Measurements from ENCODE around the gene SGPP2.

SGPP2 gene

DNA sequence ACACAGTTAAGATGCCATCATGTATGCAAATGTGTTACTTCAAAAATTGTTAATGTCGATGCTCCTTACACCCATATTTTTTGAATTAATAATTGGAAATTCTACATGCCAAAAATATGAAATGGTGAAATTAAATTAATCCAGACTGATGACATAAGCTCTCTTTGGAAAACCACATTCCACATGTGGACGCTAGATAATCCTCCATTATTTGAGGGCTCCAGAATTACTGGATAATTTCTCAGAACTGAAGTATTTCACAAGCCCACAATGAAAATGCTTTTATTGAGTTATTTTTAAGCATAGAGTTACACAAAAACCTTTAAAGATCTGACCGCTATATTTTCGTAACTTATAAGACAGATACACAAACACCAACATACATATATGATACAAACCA is 183.7 kb downstream of the SGPP2 start:
- H3K27ac ChIP-seq, result no peak overlapping the region
- TF ChIP-seq, protein P1, sequence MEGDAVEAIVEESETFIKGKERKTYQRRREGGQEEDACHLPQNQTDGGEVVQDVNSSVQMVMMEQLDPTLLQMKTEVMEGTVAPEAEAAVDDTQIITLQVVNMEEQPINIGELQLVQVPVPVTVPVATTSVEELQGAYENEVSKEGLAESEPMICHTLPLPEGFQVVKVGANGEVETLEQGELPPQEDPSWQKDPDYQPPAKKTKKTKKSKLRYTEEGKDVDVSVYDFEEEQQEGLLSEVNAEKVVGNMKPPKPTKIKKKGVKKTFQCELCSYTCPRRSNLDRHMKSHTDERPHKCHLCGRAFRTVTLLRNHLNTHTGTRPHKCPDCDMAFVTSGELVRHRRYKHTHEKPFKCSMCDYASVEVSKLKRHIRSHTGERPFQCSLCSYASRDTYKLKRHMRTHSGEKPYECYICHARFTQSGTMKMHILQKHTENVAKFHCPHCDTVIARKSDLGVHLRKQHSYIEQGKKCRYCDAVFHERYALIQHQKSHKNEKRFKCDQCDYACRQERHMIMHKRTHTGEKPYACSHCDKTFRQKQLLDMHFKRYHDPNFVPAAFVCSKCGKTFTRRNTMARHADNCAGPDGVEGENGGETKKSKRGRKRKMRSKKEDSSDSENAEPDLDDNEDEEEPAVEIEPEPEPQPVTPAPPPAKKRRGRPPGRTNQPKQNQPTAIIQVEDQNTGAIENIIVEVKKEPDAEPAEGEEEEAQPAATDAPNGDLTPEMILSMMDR (conservative IDR thresholded peaks at IDR 0.05), result no peak

DNA sequence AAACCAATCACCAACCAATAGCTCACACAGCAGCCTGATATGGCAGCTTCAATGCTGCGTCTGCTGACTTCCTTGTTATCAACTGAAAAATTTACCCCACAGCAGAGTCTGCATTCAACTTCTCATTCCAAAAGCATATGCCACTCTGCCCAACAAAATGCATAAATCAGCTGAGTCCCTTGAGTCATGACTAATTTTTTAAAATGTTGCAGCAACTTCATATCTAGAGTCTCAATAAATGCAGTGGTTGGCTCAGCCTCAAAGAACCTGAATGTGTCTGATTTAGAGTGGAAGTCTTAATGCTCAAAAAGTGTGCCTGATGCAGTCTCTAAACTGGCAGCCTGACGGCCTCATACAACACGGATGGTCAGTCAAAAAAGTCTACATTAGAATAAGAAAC is 185.0 kb downstream of the SGPP2 start:
- no peak overlapping the region for H3K27ac ChIP-seq
- TF ChIP-seq, protein P1 (conservative IDR thresholded peaks at IDR 0.05), result no peak
